Measurements from ENCODE around the gene PAF1. TPM values are rescaled to one million over a fixed set of nuclear protein-coding genes. Genes with fewer than 3 reads are reported as not detected.

PAF1 gene
- total RNA-seq, 4 donors from 2014 or later = 48.1 to 65.3 (median 50.2) TPM

- intact Hi-C loops (cut with DNase I; ENCODE audit: low total_unique reads) = no loop called here
These were observed 34.8 kb downstream of the PAF1 start for GRCh38 chr19:39356073-39356472.

GRCh38 chr19:39355253-39355652, 35.7 kb downstream of the PAF1 start:
- Histone ChIP-seq H3K27ac (no peak overlapping the region), H3K36me3 (peaks cover 4 to 73% of the 10 kb centered on the region in 2 donors), H3K27me3 (no peaks in the 10 kb centered on the region), H3K9me3 (no peaks in the 10 kb centered on the region), H3K4me3 (no peak overlapping the region), H3K4me1 (peaks cover 0 to 11% of the 10 kb centered on the region in 2 donors)
- ATAC-seq (no peak), DNase-seq (no peak)
- in situ Hi-C loops (cut with MboI; ENCODE audit: low sequenced_read_pairs in 4 of 4) = no loop called here
- TF ChIP-seq POLR2A (IDR thresholded peaks at IDR 0.05) (no peak), CTCF (IDR thresholded peaks at IDR 0.05 in 4 of 5, conservative IDR thresholded peaks at IDR 0.05 in 1 of 5) (no peak)
- intact Hi-C loops (cut with DNase I; ENCODE audit: low total_unique reads) = no loop called here

More at GRCh38 chr19:39356073-39356472, 34.8 kb downstream of the PAF1 start:
- H3K27ac ChIP-seq = no peak overlapping the region
- no peak overlapping the region for H3K4me3 ChIP-seq
- ATAC-seq (no peak), DNase-seq (no peak)
- peaks cover 4 to 82% of the 10 kb centered on the region in 2 donors for H3K36me3 ChIP-seq
- no peaks in the 10 kb centered on the region for H3K9me3 ChIP-seq
- in situ Hi-C loops (cut with MboI; ENCODE audit: low sequenced_read_pairs in 4 of 4) = no loop called here
- H3K27me3 ChIP-seq = no peaks in the 10 kb centered on the region
- TF ChIP-seq POLR2A (IDR thresholded peaks at IDR 0.05) (no peak), CTCF (IDR thresholded peaks at IDR 0.05 in 4 of 5, conservative IDR thresholded peaks at IDR 0.05 in 1 of 5) (no peak)
- H3K4me1 ChIP-seq = peaks cover 0 to 11% of the 10 kb centered on the region in 2 donors

DNA sequence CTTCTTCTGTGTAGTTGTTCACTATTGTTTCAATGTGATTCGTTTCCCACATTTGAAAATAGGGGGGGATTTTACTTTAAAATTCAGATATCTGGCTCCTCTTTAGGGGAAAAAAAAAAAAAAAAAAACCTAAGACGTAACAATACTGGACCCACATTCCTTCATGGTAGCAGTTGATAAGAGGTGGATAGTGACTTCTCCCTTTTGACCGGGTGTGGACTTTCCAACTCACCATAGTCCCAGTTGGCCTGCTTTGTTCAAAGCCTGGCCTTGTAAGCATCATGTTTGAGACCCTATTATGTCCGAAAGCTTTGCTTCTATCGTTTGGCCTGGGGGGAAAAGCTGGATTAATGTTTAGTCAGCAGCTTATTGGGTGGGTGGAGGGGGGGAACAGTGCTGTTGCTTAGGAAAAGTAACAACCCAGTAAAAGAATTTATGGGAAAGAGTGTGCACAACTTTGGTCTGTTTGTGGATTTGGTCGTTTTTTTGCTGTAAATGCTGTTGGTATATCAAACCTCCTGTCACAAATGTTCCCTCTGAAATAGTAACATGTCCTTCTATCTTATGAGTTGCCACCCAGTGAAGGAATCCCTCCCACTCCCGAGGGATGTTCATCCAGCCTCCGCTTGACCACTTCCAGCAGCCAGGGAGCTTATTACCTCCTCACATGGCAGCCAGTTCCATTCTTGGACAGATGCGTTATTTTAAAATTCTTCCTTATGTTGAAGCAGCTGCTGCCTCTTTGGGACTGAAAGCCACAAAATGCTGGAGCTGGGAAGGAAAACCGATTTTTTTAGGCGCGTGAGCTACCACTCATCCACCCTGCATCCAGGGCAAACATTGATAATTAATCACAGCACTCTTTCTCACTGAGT, 38.3 kb downstream of the PAF1 start:
- no peak overlapping the region for H3K4me3 ChIP-seq
- TF ChIP-seq CTCF (IDR thresholded peaks at IDR 0.05 in 4 of 5, conservative IDR thresholded peaks at IDR 0.05 in 1 of 5) (no peak), POLR2A (IDR thresholded peaks at IDR 0.05) (no peak)
- in situ Hi-C loops (cut with MboI; ENCODE audit: low sequenced_read_pairs in 4 of 4) (no loop called here), intact Hi-C loops (cut with DNase I; ENCODE audit: low total_unique reads) (no loop called here)
- ATAC-seq = no peak
- peak overlapping the region in 2 of 4 donors; percentile 17 to 23 for H3K27ac ChIP-seq
- peaks cover 4 to 47% of the 10 kb centered on the region in 2 donors for H3K36me3 ChIP-seq
- no peaks in the 10 kb centered on the region for H3K9me3 ChIP-seq
- no peaks in the 10 kb centered on the region for H3K27me3 ChIP-seq
- no peak for DNase-seq
- H3K4me1 ChIP-seq = peaks cover 14 to 18% of the 10 kb centered on the region in 2 donors

DNA sequence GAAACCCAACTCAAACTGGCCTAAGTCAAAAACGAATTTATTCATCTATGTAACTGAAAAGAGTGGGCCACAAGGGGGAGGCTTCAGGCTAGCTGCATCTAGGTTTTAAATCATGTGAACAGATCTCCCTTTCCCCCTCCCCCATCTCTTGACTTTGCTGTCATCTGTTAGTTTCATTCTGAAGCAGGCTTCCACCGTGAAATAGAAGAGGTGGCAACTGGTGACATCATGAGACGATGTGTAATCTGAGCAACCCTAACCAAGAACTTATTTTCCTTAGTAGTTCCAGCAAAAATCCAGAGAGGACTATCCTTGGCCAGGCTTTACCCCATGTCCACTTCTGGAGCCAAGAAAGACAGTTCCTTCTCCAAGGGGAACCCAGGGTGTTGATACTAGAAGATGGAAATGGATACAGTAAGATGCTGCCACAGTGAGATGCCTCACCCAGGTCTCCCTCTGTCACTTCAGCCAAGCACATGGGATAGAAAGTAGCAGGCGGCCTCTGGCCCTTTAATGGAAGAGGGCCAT, 39.3 kb downstream of the PAF1 start:
- H3K27ac ChIP-seq = peak overlapping the region in 2 of 4 donors; percentile 14 to 23
- H3K36me3 ChIP-seq = peaks cover 0 to 37% of the 10 kb centered on the region in 2 donors
- peaks cover 22 to 29% of the 10 kb centered on the region in 2 donors for H3K4me1 ChIP-seq
- DNase-seq (no peak), ATAC-seq (peak in 1 of 2 donors; percentile 50)
- intact Hi-C loops (cut with DNase I; ENCODE audit: low total_unique reads) = no loop called here
- in situ Hi-C loops (cut with MboI; ENCODE audit: low sequenced_read_pairs in 4 of 4) = no loop called here
- no peaks in the 10 kb centered on the region for H3K9me3 ChIP-seq
- H3K27me3 ChIP-seq = no peaks in the 10 kb centered on the region
- TF ChIP-seq CTCF (IDR thresholded peaks at IDR 0.05 in 4 of 5, conservative IDR thresholded peaks at IDR 0.05 in 1 of 5) (no peak), POLR2A (IDR thresholded peaks at IDR 0.05) (no peak)
- no peak overlapping the region for H3K4me3 ChIP-seq

Measured in gastrocnemius medialis (tissue), 4 donors.